Measurements from ENCODE around the gene GNB3. TPM values are rescaled to one million over a fixed set of nuclear protein-coding genes. Genes with fewer than 3 reads are reported as not detected.

The GNB3 gene
- total and polyA plus RNA-seq, 9 of the 15 experiments (the other 6 are each of a cell fraction or from before 2014, with no cell fraction given), result 1.4 to 5.8 (median 2.0) TPM

- TF ChIP-seq, protein P1, sequence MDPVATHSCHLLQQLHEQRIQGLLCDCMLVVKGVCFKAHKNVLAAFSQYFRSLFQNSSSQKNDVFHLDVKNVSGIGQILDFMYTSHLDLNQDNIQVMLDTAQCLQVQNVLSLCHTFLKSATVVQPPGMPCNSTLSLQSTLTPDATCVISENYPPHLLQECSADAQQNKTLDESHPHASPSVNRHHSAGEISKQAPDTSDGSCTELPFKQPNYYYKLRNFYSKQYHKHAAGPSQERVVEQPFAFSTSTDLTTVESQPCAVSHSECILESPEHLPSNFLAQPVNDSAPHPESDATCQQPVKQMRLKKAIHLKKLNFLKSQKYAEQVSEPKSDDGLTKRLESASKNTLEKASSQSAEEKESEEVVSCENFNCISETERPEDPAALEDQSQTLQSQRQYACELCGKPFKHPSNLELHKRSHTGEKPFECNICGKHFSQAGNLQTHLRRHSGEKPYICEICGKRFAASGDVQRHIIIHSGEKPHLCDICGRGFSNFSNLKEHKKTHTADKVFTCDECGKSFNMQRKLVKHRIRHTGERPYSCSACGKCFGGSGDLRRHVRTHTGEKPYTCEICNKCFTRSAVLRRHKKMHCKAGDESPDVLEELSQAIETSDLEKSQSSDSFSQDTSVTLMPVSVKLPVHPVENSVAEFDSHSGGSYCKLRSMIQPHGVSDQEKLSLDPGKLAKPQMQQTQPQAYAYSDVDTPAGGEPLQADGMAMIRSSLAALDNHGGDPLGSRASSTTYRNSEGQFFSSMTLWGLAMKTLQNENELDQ (CRISPR knock-in tag; IDR thresholded peaks at IDR 0.05; ENCODE audit: borderline replicate concordance), result no peak
- TF ChIP-seq RBM14 (IDR thresholded peaks at IDR 0.05; ENCODE audit: borderline replicate concordance, insufficient read depth, low read depth, low read length), result no peak
- TF ChIP-seq MAFF (IDR thresholded peaks at IDR 0.05; ENCODE audit: low read length), result no peak
- TF ChIP-seq, protein P2, sequence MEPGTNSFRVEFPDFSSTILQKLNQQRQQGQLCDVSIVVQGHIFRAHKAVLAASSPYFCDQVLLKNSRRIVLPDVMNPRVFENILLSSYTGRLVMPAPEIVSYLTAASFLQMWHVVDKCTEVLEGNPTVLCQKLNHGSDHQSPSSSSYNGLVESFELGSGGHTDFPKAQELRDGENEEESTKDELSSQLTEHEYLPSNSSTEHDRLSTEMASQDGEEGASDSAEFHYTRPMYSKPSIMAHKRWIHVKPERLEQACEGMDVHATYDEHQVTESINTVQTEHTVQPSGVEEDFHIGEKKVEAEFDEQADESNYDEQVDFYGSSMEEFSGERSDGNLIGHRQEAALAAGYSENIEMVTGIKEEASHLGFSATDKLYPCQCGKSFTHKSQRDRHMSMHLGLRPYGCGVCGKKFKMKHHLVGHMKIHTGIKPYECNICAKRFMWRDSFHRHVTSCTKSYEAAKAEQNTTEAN (CRISPR knock-in tag; IDR thresholded peaks at IDR 0.05), result no peak
- no peak for TF ChIP-seq SMC3 (conservative IDR thresholded peaks at IDR 0.05; ENCODE audit: insufficient read depth, low read depth, low read length)
- no peak for TF ChIP-seq FOXK2 (conservative IDR thresholded peaks at IDR 0.05 in 1 of 2, IDR thresholded peaks at IDR 0.05 in 1 of 2; ENCODE audit: low read depth in 2 of 2)
- TF ChIP-seq, protein P3, sequence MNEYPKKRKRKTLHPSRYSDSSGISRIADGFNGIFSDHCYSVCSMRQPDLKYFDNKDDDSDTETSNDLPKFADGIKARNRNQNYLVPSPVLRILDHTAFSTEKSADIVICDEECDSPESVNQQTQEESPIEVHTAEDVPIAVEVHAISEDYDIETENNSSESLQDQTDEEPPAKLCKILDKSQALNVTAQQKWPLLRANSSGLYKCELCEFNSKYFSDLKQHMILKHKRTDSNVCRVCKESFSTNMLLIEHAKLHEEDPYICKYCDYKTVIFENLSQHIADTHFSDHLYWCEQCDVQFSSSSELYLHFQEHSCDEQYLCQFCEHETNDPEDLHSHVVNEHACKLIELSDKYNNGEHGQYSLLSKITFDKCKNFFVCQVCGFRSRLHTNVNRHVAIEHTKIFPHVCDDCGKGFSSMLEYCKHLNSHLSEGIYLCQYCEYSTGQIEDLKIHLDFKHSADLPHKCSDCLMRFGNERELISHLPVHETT (CRISPR knock-in tag; conservative IDR thresholded peaks at IDR 0.05 in 1 of 2, IDR thresholded peaks at IDR 0.05 in 1 of 2), result no peak
- peak; percentile 63; the same call in 1 of the 2 replicates for TF ChIP-seq LARP7 (IDR thresholded peaks at IDR 0.05)
- no peak for TF ChIP-seq ELF4 (CRISPR knock-in tag; IDR thresholded peaks at IDR 0.05)
- TF ChIP-seq SMARCA4 (IDR thresholded peaks at IDR 0.05), result no peak
- TF ChIP-seq, protein P4, sequence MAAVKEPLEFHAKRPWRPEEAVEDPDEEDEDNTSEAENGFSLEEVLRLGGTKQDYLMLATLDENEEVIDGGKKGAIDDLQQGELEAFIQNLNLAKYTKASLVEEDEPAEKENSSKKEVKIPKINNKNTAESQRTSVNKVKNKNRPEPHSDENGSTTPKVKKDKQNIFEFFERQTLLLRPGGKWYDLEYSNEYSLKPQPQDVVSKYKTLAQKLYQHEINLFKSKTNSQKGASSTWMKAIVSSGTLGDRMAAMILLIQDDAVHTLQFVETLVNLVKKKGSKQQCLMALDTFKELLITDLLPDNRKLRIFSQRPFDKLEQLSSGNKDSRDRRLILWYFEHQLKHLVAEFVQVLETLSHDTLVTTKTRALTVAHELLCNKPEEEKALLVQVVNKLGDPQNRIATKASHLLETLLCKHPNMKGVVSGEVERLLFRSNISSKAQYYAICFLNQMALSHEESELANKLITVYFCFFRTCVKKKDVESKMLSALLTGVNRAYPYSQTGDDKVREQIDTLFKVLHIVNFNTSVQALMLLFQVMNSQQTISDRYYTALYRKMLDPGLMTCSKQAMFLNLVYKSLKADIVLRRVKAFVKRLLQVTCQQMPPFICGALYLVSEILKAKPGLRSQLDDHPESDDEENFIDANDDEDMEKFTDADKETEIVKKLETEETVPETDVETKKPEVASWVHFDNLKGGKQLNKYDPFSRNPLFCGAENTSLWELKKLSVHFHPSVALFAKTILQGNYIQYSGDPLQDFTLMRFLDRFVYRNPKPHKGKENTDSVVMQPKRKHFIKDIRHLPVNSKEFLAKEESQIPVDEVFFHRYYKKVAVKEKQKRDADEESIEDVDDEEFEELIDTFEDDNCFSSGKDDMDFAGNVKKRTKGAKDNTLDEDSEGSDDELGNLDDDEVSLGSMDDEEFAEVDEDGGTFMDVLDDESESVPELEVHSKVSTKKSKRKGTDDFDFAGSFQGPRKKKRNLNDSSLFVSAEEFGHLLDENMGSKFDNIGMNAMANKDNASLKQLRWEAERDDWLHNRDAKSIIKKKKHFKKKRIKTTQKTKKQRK (IDR thresholded peaks at IDR 0.05; ENCODE audit: borderline replicate concordance, low read depth, low read length), result no peak
- TF ChIP-seq, protein P5, sequence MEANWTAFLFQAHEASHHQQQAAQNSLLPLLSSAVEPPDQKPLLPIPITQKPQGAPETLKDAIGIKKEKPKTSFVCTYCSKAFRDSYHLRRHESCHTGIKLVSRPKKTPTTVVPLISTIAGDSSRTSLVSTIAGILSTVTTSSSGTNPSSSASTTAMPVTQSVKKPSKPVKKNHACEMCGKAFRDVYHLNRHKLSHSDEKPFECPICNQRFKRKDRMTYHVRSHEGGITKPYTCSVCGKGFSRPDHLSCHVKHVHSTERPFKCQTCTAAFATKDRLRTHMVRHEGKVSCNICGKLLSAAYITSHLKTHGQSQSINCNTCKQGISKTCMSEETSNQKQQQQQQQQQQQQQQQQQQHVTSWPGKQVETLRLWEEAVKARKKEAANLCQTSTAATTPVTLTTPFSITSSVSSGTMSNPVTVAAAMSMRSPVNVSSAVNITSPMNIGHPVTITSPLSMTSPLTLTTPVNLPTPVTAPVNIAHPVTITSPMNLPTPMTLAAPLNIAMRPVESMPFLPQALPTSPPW (CRISPR knock-in tag; IDR thresholded peaks at IDR 0.05), result no peak; the same call in 1 of the 2 replicates
- TF ChIP-seq ZNF165 (CRISPR knock-in tag; IDR thresholded peaks at IDR 0.05; ENCODE audit: borderline replicate concordance), result no peak
These were observed 11.8 kb upstream of the GNB3 start (continued) for GRCh38 chr12:6828781-6829535.

Measured in K562 (cell line).